Posterior cingulate gyrus (tissue), 11 donors: ENCODE results near the gene THSD7B.
A peak's percentile ranks its signal among the peaks of the same experiment; 100 is the strongest.

Experiments
- DNase-seq, 10 donors: peaks; one replicate each; pipeline versions ENCODE4 v3.0.0 to v3.0.0-alpha.2; 2020 to 2021; ENCODE audit warnings: mixed read lengths in 3 of 10
- intact Hi-C: fragments of 100-400 bp; cut with DNase I; formaldehyde crosslinking; loops from one replicate; pipeline ENCODE4 v1.15.1; 2023

Gene THSD7B

GRCh38 chr2:137187216-137187615 lies 421.9 kb downstream of the THSD7B start:
- intact Hi-C loops, result no loop called here
- DNase-seq, result no peak

GRCh38 chr2:137190411-137191195 lies 425.3 kb downstream of the THSD7B start:
- intact Hi-C loops, result no loop called here
- peak in 1 of 10 donors; percentile 63 for DNase-seq

GRCh38 chr2:137192366-137193310 lies 427.3 kb downstream of the THSD7B start:
- no peak for DNase-seq
- intact Hi-C loops, result no loop called here

GRCh38 chr2:137193401-137193800 lies 428.1 kb downstream of the THSD7B start:
- no peak for DNase-seq
- intact Hi-C loops, result no loop called here

GRCh38 chr2:137194111-137194510 lies 428.8 kb downstream of the THSD7B start:
- intact Hi-C loops, result no loop called here
- DNase-seq, result no peak

- DNase-seq, result no peak
- intact Hi-C loops, result no loop called here
Observed at GRCh38 chr2:137199751-137200150, 434.4 kb downstream of the THSD7B start.

- no peak for DNase-seq
- intact Hi-C loops, result no loop called here
Observed at GRCh38 chr2:137202318-137202717, 437.0 kb downstream of the THSD7B start.

GRCh38 chr2:137205324-137205723 lies 440.0 kb downstream of the THSD7B start:
- intact Hi-C loops, result no loop called here
- no peak for DNase-seq

DNA sequence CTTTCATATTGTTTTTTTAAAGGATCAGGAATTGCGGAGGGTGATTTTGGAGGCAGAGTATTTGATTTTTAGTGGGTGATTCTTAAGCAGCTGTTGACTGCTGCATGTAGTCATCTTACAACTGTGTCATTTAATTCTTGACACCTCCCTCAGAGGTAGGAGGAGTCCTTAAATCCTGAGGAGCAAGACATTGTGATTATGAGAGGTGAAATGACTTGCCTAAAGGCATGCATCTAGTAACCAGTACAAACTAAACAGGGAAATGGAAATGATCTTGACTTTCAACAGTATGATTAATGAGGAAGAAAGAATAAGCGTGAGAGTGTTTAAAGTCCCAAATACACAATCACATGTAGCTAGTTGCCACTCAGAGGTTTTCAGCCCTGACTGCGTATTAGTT lies 440.7 kb downstream of the THSD7B start:
- intact Hi-C loops, result no loop called here
- no peak for DNase-seq

DNA sequence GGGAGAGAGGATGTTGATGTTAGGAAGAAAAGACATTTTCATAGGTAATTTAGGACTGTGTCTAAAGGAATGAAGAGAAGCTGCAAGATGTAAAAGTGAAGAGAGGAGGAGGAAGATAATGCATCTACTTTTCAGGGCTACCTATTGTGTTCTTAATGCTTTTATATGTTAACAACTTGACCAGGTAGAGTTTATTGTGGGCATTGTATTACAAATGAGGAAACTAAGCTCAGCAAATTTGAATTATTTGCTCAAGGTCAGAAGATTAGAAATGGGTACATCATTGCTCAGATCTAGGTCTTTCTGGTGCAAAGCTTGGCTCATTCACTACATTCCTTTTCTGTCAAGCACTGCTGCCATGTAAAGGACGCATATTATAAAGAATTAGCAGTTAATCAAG lies 441.7 kb downstream of the THSD7B start:
- no peak for DNase-seq
- intact Hi-C loops, result no loop called here

DNA sequence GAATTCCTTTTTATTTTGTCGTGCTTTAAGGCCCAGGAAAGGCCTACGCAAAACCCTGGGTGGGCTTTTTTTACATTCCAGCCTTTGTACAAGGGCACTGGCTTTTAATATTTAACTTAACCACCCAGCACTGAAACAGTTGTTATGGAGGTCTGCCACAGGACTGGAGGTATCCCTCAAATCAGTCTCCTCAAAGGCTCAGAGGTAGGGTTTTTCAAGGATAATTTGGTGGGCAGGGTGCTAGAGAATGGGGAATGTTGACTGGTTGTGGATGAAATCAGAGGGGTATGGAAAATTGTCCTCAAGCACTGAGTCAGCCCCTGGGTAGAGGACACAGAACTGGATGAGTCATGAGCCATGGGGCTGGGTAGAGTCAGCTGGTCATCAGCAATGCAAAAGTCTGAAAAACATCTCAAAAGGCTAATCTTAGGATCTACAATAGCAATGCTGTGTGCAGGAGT lies 443.1 kb downstream of the THSD7B start:
- intact Hi-C loops, result no loop called here
- no peak for DNase-seq

- intact Hi-C loops, result no loop called here
- no peak for DNase-seq
Observed at GRCh38 chr2:137210039-137210438, 444.7 kb downstream of the THSD7B start.

GRCh38 chr2:137211761-137212160 lies 446.4 kb downstream of the THSD7B start:
- intact Hi-C loops, result no loop called here
- DNase-seq, result no peak

GRCh38 chr2:137220438-137220993 lies 455.2 kb downstream of the THSD7B start:
- no peak for DNase-seq
- intact Hi-C loops, result no loop called here

GRCh38 chr2:137221797-137222492 lies 456.6 kb downstream of the THSD7B start:
- no peak for DNase-seq
- intact Hi-C loops, result no loop called here

GRCh38 chr2:137223722-137224121 lies 458.4 kb downstream of the THSD7B start:
- intact Hi-C loops, result no loop called here
- DNase-seq, result no peak

- DNase-seq, result no peak
- intact Hi-C loops, result no loop called here
Observed at GRCh38 chr2:137228566-137228965, 463.2 kb downstream of the THSD7B start.

DNA sequence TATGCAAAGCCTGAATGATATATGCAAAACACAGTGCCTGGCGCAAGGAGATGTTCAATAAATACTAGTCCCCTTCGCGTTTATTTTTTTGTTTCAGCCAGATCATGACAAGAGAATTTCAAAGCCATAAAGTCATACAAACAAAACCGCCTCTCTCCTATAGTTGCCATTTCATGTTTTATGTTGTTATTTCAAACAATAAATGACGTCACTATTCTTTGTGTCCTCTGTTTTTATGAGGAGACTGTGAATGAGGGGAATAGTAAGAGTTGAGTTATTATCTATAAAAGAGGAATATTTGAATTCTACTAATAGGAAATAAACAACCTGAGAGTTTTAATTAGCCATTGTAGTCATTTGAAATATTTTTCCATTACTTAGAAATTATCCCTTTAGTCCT lies 464.5 kb downstream of the THSD7B start:
- intact Hi-C loops, result no loop called here

GRCh38 chr2:137231628-137232027 lies 466.3 kb downstream of the THSD7B start:
- intact Hi-C loops, result no loop called here
- no peak for DNase-seq

More for the DNA sequence above, 464.5 kb downstream of the THSD7B start:
- DNase-seq, result no peak

DNA sequence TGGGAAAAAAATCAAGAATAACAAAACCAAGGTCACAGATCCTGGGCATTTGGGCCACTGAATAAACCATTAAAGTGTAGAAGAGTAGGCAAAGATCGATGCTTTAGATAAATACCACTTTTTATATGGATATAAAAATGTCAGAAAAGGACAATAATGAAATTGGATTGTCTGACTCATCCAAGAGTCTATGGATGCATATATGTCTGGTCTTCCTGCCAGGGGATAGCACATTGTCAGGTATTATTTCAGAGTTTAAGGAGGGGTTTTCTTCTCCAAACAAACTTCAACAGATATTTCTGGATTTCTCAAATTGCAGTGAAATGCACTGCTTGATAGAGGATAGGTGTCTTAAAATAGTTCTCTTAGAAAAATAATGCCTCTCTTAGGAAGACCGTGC lies 466.7 kb downstream of the THSD7B start:
- no peak for DNase-seq
- intact Hi-C loops, result no loop called here

- no peak for DNase-seq
- intact Hi-C loops, result no loop called here
Observed at GRCh38 chr2:137233091-137233490, 467.7 kb downstream of the THSD7B start.
